ACC112 (cell line): ENCODE results near the gene IGF2BP3.

Experiments used
- H2AFZ ChIP-seq: fragments of 200-600 bp; sonication (generic); one replicate; pipeline ENCODE4 v1.6.0; 2017; ENCODE audit warnings: antibody characterized with exemption, low read length; ENCODE audit not compliant: unreplicated experiment
- H3K27ac ChIP-seq: fragments of 200-600 bp; sonication (generic); 2 replicates; pipeline ENCODE4 v1.5.1; 2014; ENCODE audit warnings: low read depth, mild to moderate bottlenecking, antibody characterized with exemption, low read length, moderate library complexity
- H3K27me3 ChIP-seq: fragments of 200-600 bp; sonication (generic); 2 replicates; pipeline ENCODE4 v1.6.1; 2014; ENCODE audit warnings: mild to moderate bottlenecking, antibody characterized with exemption, low read length, moderate library complexity, mixed read lengths; ENCODE audit not compliant: insufficient read depth
- H3K36me3 ChIP-seq: fragments of 200-600 bp; sonication (generic); 2 replicates; pipeline ENCODE4 v1.6.1; 2016; ENCODE audit warnings: mild to moderate bottlenecking, antibody characterized with exemption, low read length, moderate library complexity, mixed read lengths; ENCODE audit not compliant: insufficient read depth
- H3K4me1 ChIP-seq: fragments of 200-600 bp; sonication (generic); one replicate; pipeline ENCODE4 v1.6.1; 2016; ENCODE audit warnings: low read length, mixed read lengths; ENCODE audit not compliant: insufficient read depth, unreplicated experiment, control insufficient read depth
- H3K4me3 ChIP-seq: fragments of 200-600 bp; sonication (generic); 2 replicates; pipeline ENCODE4 v1.5.1; 2014; ENCODE audit warnings: mild to moderate bottlenecking, low read depth, low read length
- H3K79me2 ChIP-seq: fragments of 200-600 bp; sonication (generic); one replicate; pipeline ENCODE4 v1.6.0; 2016; ENCODE audit warnings: low read length; ENCODE audit not compliant: control insufficient read depth, unreplicated experiment, insufficient read depth

IGF2BP3 gene

DNA sequence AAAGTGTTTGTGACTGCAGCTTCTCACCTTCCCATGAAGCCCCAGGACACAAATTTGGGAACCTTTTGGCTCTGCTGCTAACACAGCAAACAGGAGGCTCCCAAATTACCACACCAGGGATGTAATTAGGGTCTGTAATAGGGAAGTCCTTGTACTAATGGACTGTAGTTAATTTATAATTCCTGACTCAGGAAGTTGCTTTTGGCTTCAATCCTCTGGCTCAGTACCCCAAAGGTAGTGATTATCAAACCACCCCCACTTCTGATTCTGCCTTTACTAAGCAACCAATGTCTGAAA lies 174.9 kb downstream of the IGF2BP3 start:
- Histone ChIP-seq H3K36me3 (no peaks in the 10 kb centered on the region), H3K27ac (no peak overlapping the region), H3K27me3 (no peaks in the 10 kb centered on the region), H3K4me1 (peaks cover 26% of the 10 kb centered on the region), H2AFZ (no peak overlapping the region), H3K79me2 (peaks cover 12% of the 10 kb centered on the region), H3K4me3 (no peak overlapping the region)

DNA sequence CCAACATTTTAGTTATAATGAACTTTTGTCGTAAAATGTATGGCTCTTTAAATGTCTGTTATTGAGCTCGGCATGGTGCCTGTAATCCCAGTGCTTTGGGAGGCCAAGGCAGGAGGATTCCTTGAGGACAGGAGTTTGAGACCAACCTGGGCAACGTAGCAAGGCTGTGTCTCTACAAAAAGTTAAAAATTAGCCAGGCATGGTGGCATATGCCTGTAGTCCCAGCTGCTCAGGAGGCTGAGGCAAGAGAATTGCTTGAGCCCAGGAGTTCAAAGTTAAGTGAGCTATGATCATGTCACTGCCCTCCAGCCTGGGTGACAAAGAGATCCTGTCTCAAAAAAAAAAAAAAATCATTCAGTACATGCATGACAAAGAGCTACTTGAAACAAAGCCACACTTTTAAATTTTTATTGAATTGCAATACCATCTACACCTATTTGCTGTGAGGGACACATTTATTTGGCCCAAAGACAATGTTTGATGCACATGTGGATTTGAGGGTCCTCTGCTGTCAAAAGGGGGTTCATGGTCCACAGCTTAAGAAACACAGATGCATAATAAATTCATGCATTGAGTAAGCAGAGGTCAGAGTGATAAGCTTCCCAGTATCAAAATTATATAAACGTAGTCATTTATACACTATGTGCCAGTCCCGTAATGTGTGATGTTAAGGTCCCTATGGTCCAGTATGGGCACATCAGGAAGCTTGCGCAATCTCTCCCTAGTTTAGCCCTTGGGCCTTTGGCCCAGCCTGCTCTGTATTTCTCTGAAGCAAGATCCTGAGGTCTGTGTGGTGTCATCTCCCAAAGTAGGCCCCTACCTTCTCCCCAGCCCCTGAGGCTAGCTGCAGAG lies 175.5 kb downstream of the IGF2BP3 start:
- H3K4me3 ChIP-seq = no peak overlapping the region
- H2AFZ ChIP-seq = no peak overlapping the region
- H3K27me3 ChIP-seq = no peaks in the 10 kb centered on the region
- peaks cover 25% of the 10 kb centered on the region for H3K4me1 ChIP-seq
- H3K36me3 ChIP-seq = no peaks in the 10 kb centered on the region
- H3K79me2 ChIP-seq = peaks cover 6% of the 10 kb centered on the region
- H3K27ac ChIP-seq = no peak overlapping the region

DNA sequence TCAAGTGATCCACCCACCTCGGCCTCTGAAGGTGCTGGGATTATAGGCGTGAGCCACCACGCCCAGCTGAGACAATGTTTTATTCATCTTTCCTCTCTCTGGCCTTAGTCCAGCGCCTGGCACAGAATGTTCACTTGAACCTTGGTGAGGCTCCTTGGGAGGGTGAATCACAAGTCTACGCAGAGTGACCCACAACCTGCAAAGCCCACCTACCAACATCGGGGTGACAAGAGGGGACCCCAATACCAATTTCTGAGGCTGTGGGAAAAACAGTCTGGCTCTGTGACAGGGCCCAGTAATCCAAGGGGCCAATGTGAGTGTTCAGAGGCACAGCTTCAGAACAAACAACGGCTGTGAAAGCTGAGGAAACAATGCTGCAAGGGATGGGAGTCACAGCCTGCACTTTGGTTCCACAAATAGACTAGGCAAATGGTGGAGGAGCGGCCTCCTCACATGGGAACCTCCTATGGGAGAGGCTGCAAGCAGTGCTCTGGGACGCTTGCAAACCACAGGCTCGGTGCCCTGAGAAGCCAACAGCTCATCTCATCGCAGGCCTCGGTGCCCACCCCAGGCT lies 176.7 kb downstream of the IGF2BP3 start:
- no peaks in the 10 kb centered on the region for H3K27me3 ChIP-seq
- no peaks in the 10 kb centered on the region for H3K36me3 ChIP-seq
- H3K79me2 ChIP-seq = no peaks in the 10 kb centered on the region
- H2AFZ ChIP-seq = no peak overlapping the region
- H3K27ac ChIP-seq = no peak overlapping the region
- peaks cover 22% of the 10 kb centered on the region for H3K4me1 ChIP-seq
- H3K4me3 ChIP-seq = no peak overlapping the region

DNA sequence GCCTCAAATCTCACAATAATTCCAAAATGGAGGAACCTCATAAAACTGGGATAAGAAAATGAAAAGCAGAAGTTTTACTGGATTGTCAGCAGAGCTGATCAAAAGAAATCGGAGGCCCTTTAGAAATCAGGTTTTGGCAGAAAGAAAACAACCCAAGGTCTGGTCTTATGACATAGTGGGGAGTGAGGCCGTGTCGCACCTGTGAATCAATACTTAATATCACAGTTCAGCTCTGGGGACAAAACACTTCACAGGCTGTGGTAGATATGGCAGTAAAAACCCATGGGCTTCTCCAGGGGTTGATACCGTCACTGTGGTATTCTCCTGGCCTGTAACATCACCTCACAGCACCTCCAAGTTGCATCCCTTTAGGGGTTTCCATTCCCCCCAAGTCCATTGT lies 177.7 kb downstream of the IGF2BP3 start:
- Histone ChIP-seq H3K4me3 (no peak overlapping the region), H3K79me2 (no peaks in the 10 kb centered on the region), H2AFZ (no peak overlapping the region), H3K27me3 (no peaks in the 10 kb centered on the region), H3K27ac (no peak overlapping the region), H3K4me1 (peaks cover 13% of the 10 kb centered on the region), H3K36me3 (no peaks in the 10 kb centered on the region)

DNA sequence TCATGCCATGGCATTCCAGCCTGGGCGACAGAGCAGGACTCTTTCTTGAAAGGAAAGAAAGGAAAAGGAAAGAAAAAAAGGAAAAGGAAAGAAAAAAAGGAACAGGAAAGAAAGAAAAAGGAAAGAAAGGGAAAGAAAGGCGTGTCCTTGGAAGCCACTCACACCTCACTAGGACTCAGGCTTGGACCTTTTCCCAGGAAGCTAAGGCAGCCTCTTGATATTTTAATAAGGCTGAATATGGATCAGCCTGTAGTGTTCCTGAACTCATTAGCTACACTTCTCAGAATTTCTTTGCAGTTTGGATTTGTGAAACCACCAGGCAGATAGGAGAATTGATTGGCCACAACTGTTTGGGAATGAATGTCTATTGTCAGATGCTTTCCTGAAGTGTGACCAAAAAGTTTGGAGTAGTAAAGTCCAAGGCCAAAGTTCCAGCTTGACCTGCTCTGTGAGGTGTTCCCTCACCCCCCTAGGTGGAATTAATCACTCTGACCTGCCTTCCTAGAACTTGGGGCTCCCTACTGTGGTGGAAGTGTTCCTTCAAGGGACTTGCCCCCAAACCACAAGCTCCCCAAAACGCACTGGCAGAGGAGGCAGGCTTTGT lies 178.2 kb downstream of the IGF2BP3 start:
- Histone ChIP-seq H3K27me3 (no peaks in the 10 kb centered on the region), H3K36me3 (no peaks in the 10 kb centered on the region), H3K79me2 (no peaks in the 10 kb centered on the region), H3K4me1 (peaks cover 13% of the 10 kb centered on the region), H3K27ac (no peak overlapping the region), H3K4me3 (no peak overlapping the region), H2AFZ (no peak overlapping the region)

DNA sequence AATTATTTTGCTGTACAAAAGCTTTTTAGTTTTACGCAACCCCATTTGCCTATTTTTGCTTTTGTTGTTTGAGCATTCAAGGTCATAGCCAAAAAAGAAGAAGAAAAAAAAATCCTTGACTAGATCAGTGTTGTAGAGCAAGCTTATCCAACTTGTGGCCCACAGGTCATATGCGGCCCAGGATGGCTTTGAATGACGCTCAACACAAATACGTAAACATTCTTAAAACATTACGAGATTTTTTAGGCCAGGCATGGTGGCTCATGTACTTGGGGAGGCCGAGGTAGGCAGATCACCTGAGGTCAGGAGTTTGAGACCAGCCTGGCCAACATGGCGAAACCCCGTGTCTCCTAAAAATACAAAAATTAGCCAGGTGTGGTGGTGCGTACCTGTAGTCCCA lies 179.3 kb downstream of the IGF2BP3 start:
- Histone ChIP-seq H3K27ac (no peak overlapping the region), H3K36me3 (no peaks in the 10 kb centered on the region), H3K4me1 (peaks cover 13% of the 10 kb centered on the region), H3K4me3 (no peak overlapping the region), H3K79me2 (no peaks in the 10 kb centered on the region), H3K27me3 (no peaks in the 10 kb centered on the region), H2AFZ (no peak overlapping the region)

DNA sequence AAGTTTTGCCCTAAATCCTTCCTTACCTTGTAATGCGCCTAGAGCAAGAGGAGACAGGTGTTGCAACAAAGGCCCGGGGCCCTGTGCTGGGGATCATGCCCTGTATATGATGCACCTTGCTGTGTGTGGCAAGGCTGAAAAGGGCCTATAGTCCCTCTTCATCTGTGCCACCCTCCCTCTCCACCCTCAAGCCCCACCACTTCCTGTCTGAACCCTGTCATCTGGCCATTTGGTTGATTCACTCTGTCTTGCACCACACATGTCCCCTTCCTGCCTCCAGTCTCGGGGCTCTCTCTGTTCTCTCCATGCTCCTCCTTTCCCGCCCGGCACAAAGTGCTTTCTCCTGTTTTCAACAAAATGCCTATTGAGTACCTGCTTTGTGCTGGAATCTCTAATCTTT lies 182.7 kb downstream of the IGF2BP3 start:
- H2AFZ ChIP-seq = no peak overlapping the region
- H3K4me3 ChIP-seq = no peak overlapping the region
- no peaks in the 10 kb centered on the region for H3K27me3 ChIP-seq
- no peaks in the 10 kb centered on the region for H3K79me2 ChIP-seq
- H3K36me3 ChIP-seq = no peaks in the 10 kb centered on the region
- no peak overlapping the region for H3K27ac ChIP-seq
- H3K4me1 ChIP-seq = no peaks in the 10 kb centered on the region

DNA sequence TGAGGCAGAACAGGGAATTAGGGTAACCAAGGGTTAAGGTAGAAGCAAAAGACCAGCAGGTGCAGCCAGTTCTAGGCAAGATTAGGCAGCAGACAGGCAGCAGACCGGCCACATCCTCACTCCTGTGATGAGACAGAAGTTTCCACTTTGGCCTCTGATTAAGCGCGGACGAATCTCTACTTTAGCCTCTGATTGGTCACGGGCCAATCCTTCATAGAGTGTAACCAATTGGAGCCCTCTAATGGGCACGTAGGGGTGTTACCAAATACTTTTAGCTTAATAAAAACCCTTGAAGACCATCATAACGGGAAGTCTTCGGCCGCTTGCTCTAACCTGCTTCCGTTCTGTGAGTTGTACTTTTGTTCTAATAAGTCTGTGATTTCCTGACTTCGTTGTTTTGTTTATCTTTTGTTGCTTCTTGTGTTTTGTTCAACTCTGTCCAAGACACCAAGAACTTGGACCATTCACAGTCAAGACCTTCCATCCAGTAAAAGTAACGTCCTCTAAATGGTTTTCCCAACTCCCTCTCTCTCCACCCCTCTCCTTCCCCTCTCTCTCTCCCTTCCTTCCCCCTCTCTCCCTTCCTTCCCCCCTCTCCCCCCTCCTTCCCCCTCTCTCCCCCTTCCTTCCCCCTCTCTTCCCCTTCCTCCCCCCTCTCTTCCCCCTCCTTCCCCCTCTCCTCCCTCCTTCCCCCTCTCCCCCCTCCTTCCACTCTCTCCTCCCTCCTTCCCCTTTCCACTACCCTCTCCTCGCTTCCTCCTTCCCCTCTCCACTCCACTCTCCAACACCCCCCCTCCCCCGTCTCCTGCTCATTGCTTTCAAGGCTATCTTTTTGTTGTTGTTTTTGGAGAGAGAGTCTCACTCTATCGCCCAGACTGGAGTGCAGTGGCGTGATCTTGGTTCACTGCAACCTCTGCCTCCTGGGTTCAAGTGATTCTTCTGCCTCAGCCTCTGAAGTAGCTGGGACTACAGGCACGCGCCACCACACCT lies 184.3 kb downstream of the IGF2BP3 start:
- no peak overlapping the region for H3K4me3 ChIP-seq
- no peaks in the 10 kb centered on the region for H3K27me3 ChIP-seq
- no peaks in the 10 kb centered on the region for H3K36me3 ChIP-seq
- H2AFZ ChIP-seq = no peak overlapping the region
- H3K27ac ChIP-seq = no peak overlapping the region
- H3K4me1 ChIP-seq = no peaks in the 10 kb centered on the region
- H3K79me2 ChIP-seq = no peaks in the 10 kb centered on the region

DNA sequence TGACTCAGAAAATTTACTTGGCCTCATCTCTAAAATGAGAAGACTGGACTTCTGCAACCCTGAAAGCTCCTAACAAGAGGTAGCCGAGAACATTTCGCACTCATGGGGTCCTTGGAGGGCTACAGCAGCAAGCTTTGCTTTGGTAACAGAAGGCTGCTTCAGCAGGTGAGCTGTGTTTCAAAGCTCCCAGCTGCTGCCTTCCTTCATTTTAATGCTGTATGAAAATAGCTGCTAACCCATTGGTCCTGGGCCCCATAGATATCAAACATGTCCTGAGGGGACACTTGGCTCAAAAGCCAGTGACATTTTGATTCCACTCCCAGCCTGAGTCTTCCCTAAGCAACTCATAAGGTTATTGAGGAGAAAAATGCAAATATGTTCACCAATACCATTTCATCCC lies 185.4 kb downstream of the IGF2BP3 start:
- Histone ChIP-seq H3K36me3 (no peaks in the 10 kb centered on the region), H2AFZ (no peak overlapping the region), H3K4me1 (no peaks in the 10 kb centered on the region), H3K27me3 (no peaks in the 10 kb centered on the region), H3K4me3 (no peak overlapping the region), H3K27ac (no peak overlapping the region), H3K79me2 (no peaks in the 10 kb centered on the region)

DNA sequence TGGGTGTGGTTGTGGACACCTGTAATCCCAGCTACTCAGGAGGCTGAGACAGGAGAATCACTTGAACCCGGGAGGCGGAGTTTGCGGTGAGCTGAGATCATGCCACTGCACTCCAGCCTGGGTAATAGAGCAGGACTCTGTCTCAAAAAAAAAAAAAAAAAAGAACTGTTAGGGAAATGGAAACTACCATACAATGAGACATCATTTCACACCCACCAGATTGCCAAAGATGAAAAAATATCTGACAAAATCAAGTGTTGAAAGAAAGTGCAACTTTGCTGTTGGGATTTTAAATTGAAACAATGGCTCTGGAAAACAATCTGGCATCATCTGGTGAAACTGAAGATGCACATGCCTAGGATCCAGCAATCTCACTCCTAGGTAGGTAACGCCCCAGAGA lies 187.2 kb downstream of the IGF2BP3 start:
- Histone ChIP-seq H3K4me1 (no peaks in the 10 kb centered on the region), H3K27me3 (no peaks in the 10 kb centered on the region), H3K36me3 (no peaks in the 10 kb centered on the region), H3K79me2 (no peaks in the 10 kb centered on the region), H3K27ac (no peak overlapping the region), H3K4me3 (no peak overlapping the region), H2AFZ (no peak overlapping the region)
